Measurements from ENCODE around the gene SIX5.

Gene SIX5

DNA sequence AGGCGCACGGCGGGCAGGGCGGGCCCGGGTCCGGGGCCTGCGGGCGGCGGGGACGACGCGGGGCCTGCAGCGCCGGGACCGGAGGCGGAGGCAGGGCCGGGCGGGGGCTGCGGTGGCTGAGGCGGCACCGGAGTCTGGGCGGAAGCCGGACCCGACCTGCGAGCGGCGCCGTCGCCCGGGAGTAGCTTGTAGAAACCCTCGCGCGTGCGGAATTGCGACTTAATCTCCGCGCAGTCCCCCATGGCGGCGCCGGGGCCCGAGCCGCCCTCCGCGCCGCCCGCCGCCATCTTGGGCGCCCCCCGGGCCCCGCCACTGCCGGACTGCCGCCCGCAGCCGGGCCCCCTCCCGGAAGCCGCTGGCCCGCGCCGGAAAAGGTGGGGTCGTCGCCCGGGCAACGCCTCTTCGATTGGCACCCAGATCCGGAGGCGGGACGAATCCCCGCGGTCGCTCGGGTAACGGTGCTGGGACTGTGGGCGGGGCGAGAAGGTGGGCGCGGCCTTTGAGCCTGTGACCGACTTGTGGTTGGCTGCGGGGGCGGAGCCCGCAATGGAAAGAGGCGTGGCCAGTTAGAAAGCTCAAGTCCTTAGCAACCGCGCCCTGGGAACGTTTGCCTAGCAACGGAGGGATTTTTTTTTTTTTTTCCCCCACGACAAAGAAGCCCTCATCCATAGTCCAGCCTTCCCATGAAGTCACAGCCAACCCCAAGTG lies 23.6 kb upstream of the SIX5 start, which contains the start of gene DMWD:
DMWD (minus strand) TSS at position 376 of the 708 bp plus-strand sequence; CDS start at position 287, 89 bp downstream.
- peak; percentile 99 for DNase-seq (ENCODE audit: low read depth)

DNA sequence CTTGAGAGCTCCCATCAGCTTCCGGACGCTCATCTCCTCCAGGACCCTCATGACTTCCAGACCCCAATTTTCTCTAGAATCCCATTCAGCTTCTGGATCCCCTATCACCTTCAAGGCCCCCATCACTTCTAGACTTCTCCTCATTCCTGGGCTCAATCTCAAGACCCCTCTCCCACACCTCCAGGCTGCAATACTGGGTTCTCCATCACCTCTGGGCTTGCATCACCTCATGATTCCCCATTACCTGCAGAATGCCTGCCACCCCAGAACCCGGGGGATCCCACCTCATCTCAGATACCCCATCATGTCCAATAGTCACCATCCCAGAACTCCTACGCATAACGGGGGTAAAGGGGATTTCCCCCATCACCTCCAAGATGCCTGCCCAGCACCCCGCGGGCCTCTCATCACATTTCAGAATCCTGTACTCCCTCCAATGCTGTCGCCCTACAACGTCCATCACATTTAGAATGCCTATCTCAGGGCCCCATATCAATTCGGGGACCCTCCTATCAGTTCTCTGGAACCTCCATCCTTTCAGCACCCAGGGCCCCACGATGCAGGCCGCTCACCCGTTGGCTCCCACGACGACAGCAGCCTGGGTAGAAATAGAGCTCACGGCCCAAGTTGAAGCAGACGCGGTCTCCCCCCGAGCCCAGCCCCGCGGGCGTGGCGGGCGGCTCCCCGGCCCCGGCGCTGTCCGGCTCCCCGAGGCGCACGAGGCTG lies 22.9 kb upstream of the SIX5 start:
- no peak for DNase-seq (ENCODE audit: low read depth)

GRCh38 chr19:45790942-45791341 lies 21.9 kb upstream of the SIX5 start:
- DNase-seq (ENCODE audit: low read depth): no peak

DNA sequence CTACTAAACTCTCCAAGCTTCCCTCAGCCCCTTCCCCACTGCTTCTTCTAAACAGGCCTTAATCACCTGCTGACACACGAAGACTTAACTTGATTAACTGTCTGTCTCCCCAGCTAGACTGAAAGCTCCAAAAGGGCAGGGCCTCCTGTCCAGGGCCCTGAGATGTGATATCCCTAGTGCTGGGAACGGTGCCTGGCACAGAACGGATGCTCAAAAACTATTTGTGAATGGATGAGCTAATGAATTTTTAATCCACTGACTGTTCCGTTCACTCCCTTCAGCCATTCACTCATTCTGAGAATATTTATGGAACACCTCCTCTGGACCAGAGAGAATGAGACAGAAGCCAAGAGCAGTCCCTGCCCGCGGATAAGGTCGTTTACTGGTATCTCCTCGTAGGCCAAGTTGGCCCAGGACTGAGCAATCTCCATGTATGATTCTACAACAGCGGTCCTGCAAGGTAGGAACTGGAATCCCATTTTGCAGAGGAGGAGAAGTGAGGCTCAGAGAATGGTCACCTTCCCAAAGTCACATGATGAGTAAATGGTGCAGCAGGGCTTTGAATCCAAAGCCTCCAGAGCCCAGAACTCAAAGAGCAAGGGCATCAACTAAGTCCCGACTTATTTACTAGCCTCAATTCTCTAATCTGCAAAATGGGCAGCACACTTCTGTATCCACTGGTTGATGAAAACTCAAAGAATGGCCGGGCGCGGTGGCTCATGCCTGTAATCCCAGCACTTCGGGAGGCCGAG lies 20.2 kb upstream of the SIX5 start:
- DNase-seq (ENCODE audit: low read depth): no peak

- DNase-seq (ENCODE audit: low read depth): no peak
Measured at GRCh38 chr19:45786533-45786894, 17.5 kb upstream of the SIX5 start.

DNA sequence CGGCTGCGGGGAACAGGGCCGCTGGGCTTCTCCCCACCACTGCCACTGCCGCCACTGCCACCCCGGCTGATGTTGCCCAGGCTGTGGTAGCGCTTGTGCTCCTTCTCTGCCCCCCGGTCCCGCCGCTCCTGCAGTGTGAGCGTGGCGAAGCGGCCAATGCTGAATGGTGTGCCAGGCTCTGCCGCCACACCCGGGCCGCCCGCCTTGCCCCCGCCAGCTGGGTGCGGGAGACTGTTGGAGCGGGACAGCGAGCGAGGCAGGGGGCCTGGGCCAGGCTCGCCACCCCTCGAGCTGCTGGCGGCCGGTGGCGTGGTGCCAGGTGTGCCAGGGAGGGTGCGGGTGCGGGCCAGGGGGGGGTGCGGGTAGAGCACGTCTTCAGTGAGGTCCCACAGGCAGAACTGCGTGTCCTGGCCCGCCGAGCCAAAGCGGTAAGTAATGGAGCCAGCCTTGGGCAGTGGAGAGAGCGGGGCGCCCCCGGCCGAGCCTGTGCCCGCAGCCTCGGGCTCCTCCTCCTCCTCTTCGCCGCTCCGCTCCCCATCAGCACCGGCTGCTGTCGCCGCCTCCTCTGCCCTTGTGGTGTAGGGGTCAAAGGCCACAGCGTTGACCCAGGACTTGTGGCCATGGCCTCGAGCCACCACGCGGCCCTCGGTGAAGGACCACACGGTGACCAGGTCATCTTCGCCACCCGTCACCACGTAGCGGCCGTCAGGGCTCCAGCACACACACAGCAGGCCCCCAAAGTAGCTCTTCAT lies 16.9 kb upstream of the SIX5 start:
- no peak for DNase-seq (ENCODE audit: low read depth)

DNA sequence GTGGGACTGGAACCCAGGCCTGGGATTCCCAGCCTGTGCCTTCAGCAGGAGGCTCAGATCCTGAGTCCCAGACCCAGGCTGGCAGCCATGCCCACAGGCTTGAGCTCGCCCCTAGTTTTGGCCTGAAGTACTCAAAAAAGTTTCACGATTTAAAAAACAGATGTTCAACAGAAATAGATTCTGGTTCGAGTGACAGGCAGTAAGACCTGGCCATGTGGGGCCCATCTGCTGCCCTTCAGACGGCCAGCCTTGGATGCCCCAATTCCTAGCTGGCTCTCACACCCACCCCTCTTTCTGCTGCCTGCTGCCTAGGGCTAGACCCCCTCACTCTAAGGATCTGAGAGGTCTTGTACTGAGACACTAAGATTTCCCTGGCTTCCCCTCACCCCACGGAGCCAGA lies 16.0 kb upstream of the SIX5 start:
- no peak for DNase-seq (ENCODE audit: low read depth)

DNA sequence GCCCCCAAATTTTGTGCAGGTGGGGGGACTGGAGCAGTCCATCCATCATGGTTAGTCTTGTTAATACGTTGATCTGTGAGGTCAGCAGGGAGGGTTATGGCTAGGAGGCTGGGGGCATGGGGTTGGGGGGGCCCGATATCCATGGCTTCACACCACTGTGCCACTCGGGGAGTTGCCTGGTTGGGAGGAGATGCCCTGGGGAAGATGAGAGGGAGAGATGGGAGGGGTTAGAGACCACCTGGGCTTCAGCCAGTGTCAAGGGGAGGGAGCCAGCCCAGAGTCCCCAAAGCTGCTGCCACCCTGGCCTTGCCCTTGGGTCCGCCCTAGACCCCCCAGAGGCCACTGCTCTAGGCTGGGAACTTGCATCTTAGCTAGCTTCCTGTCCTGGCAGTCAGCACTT lies 15.0 kb upstream of the SIX5 start:
- no peak for DNase-seq (ENCODE audit: low read depth)

- DNase-seq (ENCODE audit: low read depth): no peak
Measured at GRCh38 chr19:45782820-45783785, 14.1 kb upstream of the SIX5 start.

DNA sequence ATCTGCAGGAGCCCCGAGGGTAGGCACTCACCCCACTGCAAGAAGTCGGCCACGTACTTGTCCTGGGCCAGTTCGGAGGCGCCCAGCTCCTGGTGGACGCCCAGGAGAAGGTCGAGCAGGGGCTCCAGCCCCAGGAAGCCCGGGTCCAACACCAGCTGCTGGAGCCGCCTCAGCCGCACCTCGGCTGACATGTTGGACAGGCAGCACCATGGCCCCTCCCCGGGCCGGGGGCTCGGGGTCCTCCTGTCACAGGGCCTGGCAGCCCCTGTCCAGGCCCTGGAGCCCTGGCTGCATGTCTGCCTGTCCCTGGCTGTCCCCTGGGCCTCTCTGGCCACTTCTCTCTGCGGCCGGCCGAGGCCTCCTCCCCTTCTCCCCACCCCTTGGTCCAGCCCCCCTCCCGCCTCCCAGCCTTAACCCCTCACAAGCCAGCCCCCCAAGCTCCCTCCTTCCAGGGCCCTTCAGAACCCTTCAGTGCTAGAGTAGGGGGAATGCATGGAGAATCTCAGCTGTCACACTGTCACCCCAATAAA lies 13.2 kb upstream of the SIX5 start, which contains the start of gene DMPK:
DMPK (minus strand) TSS at position 329 of the 530 bp plus-strand sequence; CDS start at position 191, 138 bp downstream.
- no peak for DNase-seq (ENCODE audit: low read depth)

DNA sequence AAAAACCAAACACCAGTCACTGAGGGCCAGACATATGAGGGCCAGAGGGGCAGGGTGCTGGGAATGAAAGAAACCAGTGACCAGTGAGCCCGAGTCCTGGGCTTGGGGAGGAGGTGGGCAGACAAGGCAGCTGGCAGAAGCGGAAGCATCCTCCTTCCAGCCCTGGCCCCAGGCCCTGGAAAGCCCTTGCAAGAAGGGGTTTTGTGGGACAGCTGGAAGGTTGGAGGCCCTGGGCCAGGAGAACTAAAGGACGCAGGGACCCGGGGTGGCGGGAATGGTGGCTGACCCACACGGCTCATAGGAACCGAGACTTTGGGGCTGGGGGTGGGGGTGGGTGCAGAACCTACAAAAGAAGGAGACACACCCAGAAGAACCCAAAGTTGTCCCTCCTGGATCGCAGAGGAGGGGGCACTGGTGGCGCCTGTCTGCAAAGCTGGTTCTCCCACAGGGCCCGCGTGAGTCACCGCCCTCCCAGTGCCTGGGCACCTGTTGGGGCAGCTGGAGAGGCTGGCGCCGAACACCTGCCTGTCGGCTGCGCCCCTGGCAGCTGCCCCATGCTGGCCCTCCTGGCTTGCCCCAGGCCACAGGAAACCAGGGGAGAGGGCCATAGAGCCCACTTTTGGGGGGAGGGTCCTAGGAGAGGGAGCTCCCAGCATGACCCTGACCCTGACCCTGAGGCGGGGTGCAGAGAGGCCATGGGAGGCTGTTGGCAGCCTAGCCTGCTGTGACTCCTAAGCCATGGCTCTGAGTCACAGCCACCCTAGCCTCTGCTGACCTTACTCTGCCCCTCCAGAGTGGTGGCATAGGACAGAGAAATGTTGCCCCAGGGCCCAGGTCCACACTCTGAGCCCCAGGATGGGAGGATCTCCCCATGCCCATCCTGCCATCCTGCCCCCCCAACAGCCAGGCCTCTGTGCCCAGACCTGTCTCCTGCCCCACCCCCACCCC lies 12.4 kb upstream of the SIX5 start:
- no peak for DNase-seq (ENCODE audit: low read depth)

DNA sequence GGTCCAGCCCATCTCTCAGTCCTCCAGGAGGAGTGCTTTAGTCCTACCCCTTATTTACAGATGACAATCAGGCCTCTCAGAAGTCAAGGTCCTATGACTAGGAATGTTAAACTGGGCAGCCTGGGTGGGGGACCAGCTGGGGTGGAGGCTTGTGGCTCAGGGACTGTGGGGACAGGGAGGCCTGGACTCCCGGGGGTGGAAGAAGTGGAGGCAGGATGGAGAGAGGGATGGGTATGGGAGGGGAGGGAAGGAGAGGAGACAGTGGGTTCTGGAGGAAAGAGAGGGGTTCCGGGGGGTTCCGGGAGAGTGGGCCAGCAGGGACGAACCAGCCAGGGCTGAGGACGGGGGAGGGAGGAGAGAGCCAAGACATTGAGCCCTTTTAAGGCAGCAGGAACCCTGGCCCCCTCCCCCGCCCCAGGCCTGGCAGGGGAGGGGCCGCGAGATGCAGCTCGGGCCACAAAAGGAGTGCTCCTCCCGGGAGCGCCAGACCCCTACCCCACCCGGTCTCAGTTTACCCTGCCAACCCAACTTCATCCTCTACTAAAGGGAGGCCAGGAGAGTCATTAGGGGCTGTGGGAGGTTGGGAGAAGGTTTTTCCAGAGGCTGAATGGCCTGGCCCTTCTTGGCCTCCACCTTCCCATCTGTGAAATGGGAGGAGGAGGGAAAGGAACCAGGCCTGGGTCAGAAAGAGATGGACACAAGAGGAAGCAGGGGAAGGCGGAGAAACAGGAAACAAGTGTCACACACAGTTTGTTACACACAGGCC lies 11.6 kb upstream of the SIX5 start:
- no peak for DNase-seq (ENCODE audit: low read depth)

GRCh38 chr19:45780146-45780447 lies 11.0 kb upstream of the SIX5 start:
- DNase-seq (ENCODE audit: low read depth): no peak

DNA sequence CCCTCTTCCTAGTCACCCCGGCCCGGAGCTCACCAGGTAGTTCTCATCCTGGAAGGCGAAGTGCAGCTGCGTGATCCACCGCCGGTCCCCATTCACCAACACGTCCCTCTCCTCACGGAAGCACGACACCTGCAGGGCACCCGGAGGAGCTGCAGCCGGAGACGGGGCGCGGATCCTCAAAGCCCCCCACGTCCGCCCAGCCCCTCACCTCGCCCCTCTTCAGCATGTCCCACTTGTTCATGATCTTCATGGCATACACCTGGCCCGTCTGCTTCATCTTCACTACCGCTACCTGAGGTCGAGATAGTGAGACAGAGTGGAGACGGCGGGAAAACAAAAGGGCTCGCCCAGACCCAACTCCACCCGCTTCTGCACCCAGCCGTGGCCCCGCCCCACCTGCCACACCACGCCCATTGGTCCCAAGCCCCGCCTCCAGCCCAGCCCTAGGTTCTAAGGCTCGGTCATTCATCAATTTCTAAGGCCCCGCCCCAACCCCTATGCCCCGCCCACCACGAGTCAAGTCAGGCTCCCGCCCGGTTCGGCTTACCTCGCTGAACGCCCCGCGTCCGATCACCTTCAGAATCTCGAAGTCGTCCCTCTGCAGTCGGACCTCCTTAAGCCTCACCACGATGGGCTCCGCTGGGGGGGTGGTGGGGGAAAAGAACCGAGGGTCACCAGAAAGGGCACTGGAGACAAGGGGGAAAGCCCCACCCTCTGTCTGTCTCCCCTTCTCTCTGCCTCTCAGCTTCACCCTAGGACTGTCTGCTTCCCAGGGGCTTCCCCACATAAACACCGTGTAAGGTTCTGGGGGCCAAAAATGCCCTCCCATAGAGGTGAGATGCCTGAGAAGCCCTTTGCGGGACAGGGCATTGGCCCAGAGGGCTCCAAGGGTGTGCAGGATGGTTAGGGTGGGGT lies 10.4 kb upstream of the SIX5 start:
- peak; percentile 65 for DNase-seq (ENCODE audit: low read depth)

- no peak for DNase-seq (ENCODE audit: low read depth)
Measured at GRCh38 chr19:45778010-45778661, 9.1 kb upstream of the SIX5 start.

DNA sequence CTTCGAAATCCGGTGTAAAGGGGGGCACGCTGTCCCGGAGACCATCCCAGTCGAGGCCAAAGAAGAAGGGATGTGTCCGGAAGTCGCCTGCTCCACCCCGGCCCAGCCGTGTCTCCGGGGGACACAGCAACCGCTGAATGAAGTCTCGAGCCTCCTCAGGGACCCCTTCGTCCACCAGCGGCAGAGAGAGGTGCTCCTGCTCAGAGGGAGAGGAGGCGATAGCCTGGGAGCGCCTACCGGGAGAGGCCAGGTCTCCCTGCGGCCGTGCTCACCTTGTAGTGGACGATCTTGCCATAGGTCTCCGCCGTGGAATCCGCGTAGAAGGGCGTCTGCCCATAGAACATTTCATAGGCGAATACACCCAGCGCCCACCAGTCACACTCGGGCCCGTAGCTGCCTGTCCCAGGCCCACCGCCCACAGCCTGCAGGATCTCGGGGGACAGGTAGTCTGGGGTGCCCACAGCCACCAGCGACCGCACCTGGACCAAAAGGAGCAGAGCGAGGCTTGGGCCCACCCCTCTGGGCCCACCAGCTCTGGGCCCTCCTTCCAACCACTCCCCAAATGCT lies 8.4 kb upstream of the SIX5 start:
- no peak for DNase-seq (ENCODE audit: low read depth)

GRCh38 chr19:45774765-45775164 lies 5.7 kb upstream of the SIX5 start:
- no peak for DNase-seq (ENCODE audit: low read depth)
